Ovary (tissue), 9 donors: ENCODE results near the gene PSMA6. TPM values are rescaled to one million over a fixed set of nuclear protein-coding genes. Genes with fewer than 3 reads are reported as not detected.

Experiments
- DNase-seq, 5 donors: peaks; one replicate each; pipeline ENCODE4 v3.0.0-alpha.2; 2019 to 2020
- H3K27ac ChIP-seq, 2 donors: fragments of 200-600 bp; one replicate each; pipeline versions ENCODE4 v1.5.1 to v1.8.0; 2019 to 2022
- H3K27me3 ChIP-seq: fragments of 200-600 bp; one replicate; pipeline ENCODE4 v1.8.0; 2022
- H3K36me3 ChIP-seq: fragments of 200-600 bp; sonication (generic); one replicate; pipeline ENCODE4 v1.5.1; 2019
- H3K4me1 ChIP-seq: one replicate; pipeline ENCODE4 v1.8.1; 2013; ENCODE audit warnings: mild to moderate bottlenecking, moderate library complexity; ENCODE audit not compliant: insufficient read depth
- H3K4me3 ChIP-seq: fragments of 200-600 bp; sonication (generic); one replicate; pipeline ENCODE4 v1.5.1; 2017
- H3K9me3 ChIP-seq, 2 donors: fragments of 200-600 bp in 1 of 2; sonication (generic) in 1 of 2; one replicate each; pipeline versions ENCODE4 v1.5.1 to v1.8.1; 2013 to 2019; ENCODE audit warnings: mild to moderate bottlenecking in 1 of 2, moderate library complexity in 1 of 2
- EP300 ChIP-seq: sonication (generic); formaldehyde crosslinking; IDR thresholded peaks from one replicate; pipeline ENCODE4 v1.6.1; 2017; ENCODE audit warnings: antibody characterized with exemption
- POLR2A ChIP-seq: fragments of 450-650 bp; IDR thresholded peaks from one replicate; pipeline ENCODE4 v1.6.1; 2017; ENCODE audit warnings: antibody characterized with exemption, mild to moderate bottlenecking, moderate library complexity
- WGBS, 3 donors: extraction: QIAGEN DNeasy Blood & Tissue Kit in 1 of 3; methylation state at CpG; one replicate each; pipeline versions ENCODE4 v1.1.5 to v1.1.7; 2013 to 2017; 5-methylcytosine and 5-hydroxymethylcytosine counted together
- intact Hi-C, 4 donors: fragments of 100-400 bp; cut with DNase I; formaldehyde crosslinking; loops; one replicate each; pipeline versions ENCODE4 v1.11.0 to v1.15.1; 2022 to 2023
- polyA plus RNA-seq, 2 donors: library from polyadenylated mRNA; stranded (reverse); fragments of 200-250 nt in 1 of 2; fragments of 350-450 nt in 1 of 2; fragmentation: Illumina TruSeq in 1 of 2; extraction: RNeasy Lipid Tissue Mini Kit (QIAGEN cat#74804) in 1 of 2; gene quantifications; one replicate each; pipeline ENCODE4 v1.2.3, GENCODE V29; 2013 to 2014
- total RNA-seq, 7 donors: library from RNA; depleted of rRNA in 2 of 7; stranded (reverse); fragments of >200 nt in 2 of 7; fragmentation: NEBNext Ultra II Directional in 3 of 7; extraction: Animal tissue kit (Norgen Biotek cat#: 25700) in 3 of 7; gene quantifications; one replicate each; pipeline versions ENCODE4 v1.1.0 to v1.2.4, GENCODE V29; 2016 to 2023
- TF ChIP-seq, protein P1 (sequence below), 3 donors: fragments of 450-650 bp in 2 of 3; fragments of 200-600 bp in 1 of 3; IDR thresholded peaks; one replicate each; pipeline versions ENCODE4 v1.5.1 to v1.8.0; 2016 to 2022; ENCODE audit warnings: antibody characterized with exemption in 3 of 3, mild to moderate bottlenecking in 1 of 3
- donor health status: DM: no; HTN: no; CAD: no; lungs with moderate emphysema.
- donor health status: DM: no; HTN: no; CAD: no.
- donor health status: Bipolar disorder and iron deficiency.
- donor health status: DM: yes; HTN: yes; CAD: no.
- donor health status: DM: no; HTN: no; CAD: no.
- donor health status: DM: yes; HTN: yes; CAD: no.

PSMA6 gene
- total and polyA plus RNA-seq, 9 donors = 85.2 to 157 (median 102) TPM

DNA sequence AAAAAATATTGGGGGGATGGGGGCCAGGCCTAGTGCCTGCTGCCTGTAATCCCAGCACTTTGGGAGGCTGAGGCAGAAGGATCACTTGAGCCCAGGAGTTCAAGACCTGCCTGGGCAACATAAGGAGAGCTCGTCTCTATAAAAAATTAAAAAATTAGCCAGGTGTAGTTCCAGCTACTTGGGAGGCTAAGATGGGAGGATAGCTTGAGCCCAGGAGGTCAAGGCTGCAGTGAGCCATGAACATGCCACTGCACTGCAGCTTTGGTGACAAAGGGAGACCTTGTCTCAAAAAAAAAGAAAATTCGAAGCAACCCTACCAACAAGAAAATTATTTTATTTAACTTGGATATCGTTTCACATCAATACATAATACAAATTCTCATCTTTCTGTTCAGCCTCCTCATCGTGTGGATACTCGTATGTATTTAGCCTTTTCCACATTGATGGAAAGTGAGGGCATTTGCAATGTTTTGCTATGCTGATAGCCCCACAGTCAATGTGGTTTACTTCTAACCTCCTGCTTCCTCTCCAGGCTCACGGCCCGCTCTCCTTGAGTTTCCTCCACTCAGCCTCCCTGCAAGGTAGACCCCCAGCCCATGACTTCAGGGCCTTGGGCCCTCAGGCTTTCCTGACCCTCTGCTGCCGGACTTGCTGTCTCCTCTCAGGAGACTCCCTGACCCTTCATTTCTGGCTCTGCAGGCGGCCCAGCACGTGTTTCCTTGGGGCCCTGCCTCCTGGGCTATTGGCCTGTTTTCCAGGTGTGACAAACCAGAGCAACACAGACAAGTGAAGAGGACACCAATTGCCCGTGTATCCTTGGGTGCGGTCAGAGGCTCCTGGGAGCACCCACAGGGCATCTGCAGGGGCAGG is 57.5 kb downstream of the PSMA6 start:
- Histone ChIP-seq H3K4me3 (no peak overlapping the region), H3K4me1 (no peaks in the 10 kb centered on the region), H3K27me3 (no peaks in the 10 kb centered on the region), H3K27ac (no peak overlapping the region), H3K36me3 (no peaks in the 10 kb centered on the region), H3K9me3 (no peaks in the 10 kb centered on the region)
- TF ChIP-seq POLR2A (no peak), EP300 (no peak)
- TF ChIP-seq, protein P1, sequence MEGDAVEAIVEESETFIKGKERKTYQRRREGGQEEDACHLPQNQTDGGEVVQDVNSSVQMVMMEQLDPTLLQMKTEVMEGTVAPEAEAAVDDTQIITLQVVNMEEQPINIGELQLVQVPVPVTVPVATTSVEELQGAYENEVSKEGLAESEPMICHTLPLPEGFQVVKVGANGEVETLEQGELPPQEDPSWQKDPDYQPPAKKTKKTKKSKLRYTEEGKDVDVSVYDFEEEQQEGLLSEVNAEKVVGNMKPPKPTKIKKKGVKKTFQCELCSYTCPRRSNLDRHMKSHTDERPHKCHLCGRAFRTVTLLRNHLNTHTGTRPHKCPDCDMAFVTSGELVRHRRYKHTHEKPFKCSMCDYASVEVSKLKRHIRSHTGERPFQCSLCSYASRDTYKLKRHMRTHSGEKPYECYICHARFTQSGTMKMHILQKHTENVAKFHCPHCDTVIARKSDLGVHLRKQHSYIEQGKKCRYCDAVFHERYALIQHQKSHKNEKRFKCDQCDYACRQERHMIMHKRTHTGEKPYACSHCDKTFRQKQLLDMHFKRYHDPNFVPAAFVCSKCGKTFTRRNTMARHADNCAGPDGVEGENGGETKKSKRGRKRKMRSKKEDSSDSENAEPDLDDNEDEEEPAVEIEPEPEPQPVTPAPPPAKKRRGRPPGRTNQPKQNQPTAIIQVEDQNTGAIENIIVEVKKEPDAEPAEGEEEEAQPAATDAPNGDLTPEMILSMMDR (IDR thresholded peaks at IDR 0.05) = no peak
- intact Hi-C loops = no loop called here
- 91 to 94% (median 93%) methylated on average over 12 of the region's 12 CpGs for WGBS, 3 donors
- DNase-seq = peak in 1 of 5 donors; percentile 27

DNA sequence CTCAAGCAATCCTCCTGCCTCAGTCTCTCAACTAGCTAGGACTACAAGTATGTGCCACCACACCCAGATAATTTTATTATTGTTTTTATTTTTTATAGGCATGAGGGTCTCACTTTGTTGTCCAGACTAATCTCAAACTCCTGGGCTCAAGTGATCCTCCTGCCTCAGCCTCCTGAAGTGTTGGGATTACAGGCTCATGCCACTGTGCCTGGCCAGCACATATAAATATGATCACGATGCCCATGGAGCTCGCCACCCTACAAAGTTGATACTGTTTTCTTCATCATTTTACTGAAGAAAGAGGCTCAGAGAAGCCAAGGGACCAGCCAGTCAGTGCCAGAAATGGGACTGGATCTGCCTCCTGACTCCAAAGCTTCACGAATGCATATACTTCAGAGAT is 59.3 kb downstream of the PSMA6 start:
- no peaks in the 10 kb centered on the region for H3K4me1 ChIP-seq
- DNase-seq = no peak
- no peak overlapping the region for H3K27ac ChIP-seq
- intact Hi-C loops = no loop called here
- no peak for TF ChIP-seq EP300
- no peak for TF ChIP-seq POLR2A
- no peaks in the 10 kb centered on the region for H3K27me3 ChIP-seq
- 94 to 96% (median 95%) methylated on average over 3 of the region's 3 CpGs for WGBS, 3 donors
- no peak overlapping the region for H3K4me3 ChIP-seq
- no peaks in the 10 kb centered on the region for H3K36me3 ChIP-seq
- H3K9me3 ChIP-seq = no peaks in the 10 kb centered on the region

DNA sequence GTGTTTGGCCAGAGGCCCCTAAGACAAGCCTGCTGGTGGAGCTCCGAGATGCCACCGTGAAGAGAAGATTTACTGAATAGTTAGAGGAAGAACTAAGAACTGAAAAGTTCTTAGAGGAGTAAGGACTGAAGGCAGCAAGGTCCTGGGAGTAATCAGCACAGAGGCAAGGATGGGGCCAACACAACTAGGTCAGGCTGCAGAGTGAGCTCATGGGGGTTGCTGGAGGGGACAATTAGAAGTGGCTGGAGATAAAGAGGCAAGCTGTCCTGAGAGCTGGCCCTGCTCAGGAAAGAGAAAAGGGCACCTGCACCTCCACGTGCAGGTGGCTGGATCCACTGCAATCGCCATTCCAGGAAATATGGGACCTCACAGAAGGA is 59.7 kb downstream of the PSMA6 start:
- H3K27ac ChIP-seq = no peak overlapping the region
- intact Hi-C loops = no loop called here
- H3K9me3 ChIP-seq = no peaks in the 10 kb centered on the region
- peak in 1 of 5 donors; percentile 24 for DNase-seq
- H3K27me3 ChIP-seq = no peaks in the 10 kb centered on the region
- no peaks in the 10 kb centered on the region for H3K36me3 ChIP-seq
- H3K4me1 ChIP-seq = no peaks in the 10 kb centered on the region
- TF ChIP-seq EP300 (no peak), POLR2A (no peak)
- TF ChIP-seq, protein P1 (IDR thresholded peaks at IDR 0.05) = no peak
- 76 to 84% (median 81%) methylated on average over 4 of the region's 4 CpGs for WGBS, 3 donors
- H3K4me3 ChIP-seq = no peak overlapping the region

DNA sequence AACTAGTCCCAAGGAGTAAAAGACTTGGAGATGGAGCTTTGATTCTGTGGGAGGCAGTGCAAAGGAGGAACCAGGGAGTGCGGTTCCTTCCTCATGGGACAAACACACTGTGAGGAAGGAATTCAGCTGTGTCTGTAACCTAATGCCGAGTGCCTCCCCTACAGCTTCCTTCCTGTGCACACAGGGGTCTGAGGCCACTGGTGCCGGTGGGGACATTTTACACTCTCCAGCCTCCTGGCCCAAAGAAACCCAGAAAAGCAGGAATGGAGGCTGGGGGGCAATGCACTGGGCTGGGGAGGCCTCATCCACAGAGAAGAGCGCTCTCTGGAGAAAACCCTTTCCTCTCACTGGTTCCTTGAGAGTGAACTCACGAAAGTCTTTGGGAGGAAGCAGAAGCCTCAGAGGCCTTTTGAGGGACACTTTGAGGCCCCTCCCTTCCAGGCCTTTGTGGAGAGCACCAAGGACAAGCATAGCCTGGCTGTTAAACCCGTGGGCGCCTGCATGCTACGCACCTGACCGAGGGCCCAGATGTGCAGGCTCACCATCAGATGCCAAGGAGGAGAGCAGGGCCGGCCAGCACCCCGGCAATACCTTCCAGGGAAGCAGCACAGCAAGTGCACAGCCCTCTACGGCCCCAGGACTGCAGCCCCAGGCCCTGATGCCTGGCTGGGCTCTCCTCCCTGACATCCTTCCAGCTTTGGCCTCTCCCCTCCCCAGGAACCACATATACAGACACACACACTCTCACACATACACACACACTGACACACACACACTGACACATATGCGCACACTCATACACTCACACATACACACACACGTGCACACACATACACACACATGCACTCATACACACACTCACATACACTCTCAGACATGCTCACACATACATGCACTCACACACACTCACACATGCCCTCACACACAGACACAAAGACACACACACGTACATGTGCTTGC is 60.4 kb downstream of the PSMA6 start:
- peak in 1 of 5 donors; percentile 32 for DNase-seq
- intact Hi-C loops = no loop called here
- Histone ChIP-seq H3K9me3 (no peaks in the 10 kb centered on the region), H3K27me3 (no peaks in the 10 kb centered on the region), H3K36me3 (no peaks in the 10 kb centered on the region), H3K4me3 (no peak overlapping the region), H3K27ac (no peak overlapping the region), H3K4me1 (no peaks in the 10 kb centered on the region)
- WGBS, 3 donors = 57 to 63% (median 63%) methylated on average over 15 of the region's 15 CpGs
- no peak for TF ChIP-seq EP300
- TF ChIP-seq, protein P1 (IDR thresholded peaks at IDR 0.05) = no peak
- TF ChIP-seq POLR2A = no peak
